Transverse colon (tissue), 4 donors: ENCODE data around the gene REEP6. TPM values are rescaled to one million over a fixed set of nuclear protein-coding genes. Genes with fewer than 3 reads are reported as not detected.

Source experiments
- DNase-seq: peaks from one replicate; pipeline ENCODE4 v3.0.0-alpha.2; 2019
- H3K27ac ChIP-seq, 4 donors: fragments of 200-600 bp; sonication (generic); 2 replicates each; pipeline ENCODE4 v1.5.1; 2016 to 2018; ENCODE audit warnings: inconsistent platforms in 4 of 4
- H3K27me3 ChIP-seq: fragments of 200-600 bp; sonication (generic); 2 replicates; pipeline ENCODE4 v1.5.1; 2017; ENCODE audit warnings: inconsistent platforms
- H3K36me3 ChIP-seq, 4 donors: fragments of 200-600 bp; sonication (generic); 2 replicates each; pipeline ENCODE4 v1.5.1; 2017 to 2019; ENCODE audit warnings: inconsistent platforms in 4 of 4
- H3K4me1 ChIP-seq, 4 donors: fragments of 200-600 bp; sonication (generic); 2 replicates each; pipeline ENCODE4 v1.5.1; 2017 to 2020; ENCODE audit warnings: inconsistent platforms in 4 of 4
- H3K4me3 ChIP-seq, 4 donors: fragments of 200-600 bp; sonication (generic); 1 replicate in 1 of 4; 2 replicates in 3 of 4; pipeline versions ENCODE4 v1.5.1 to v1.6.1; 2017 to 2019; ENCODE audit warnings: inconsistent platforms in 4 of 4
- H3K9me3 ChIP-seq, 2 donors: fragments of 200-600 bp; sonication (generic); 2 replicates each; pipeline ENCODE4 v1.5.1; 2017 to 2019; ENCODE audit warnings: inconsistent platforms in 2 of 2
- CTCF ChIP-seq, 5 experiments: fragments of 200-600 bp in 3 of 5; fragments of 450-650 bp in 2 of 5; sonication (generic) in 3 of 5; IDR thresholded peaks; 1 replicate in 2 of 5; 2 replicates in 3 of 5; pipeline ENCODE4 v1.5.1; 2016 to 2017; ENCODE audit warnings: antibody characterized with exemption in 5 of 5, inconsistent platforms in 3 of 5, mild to moderate bottlenecking in 2 of 5, moderate library complexity in 1 of 5
- EP300 ChIP-seq: sonication (generic); formaldehyde crosslinking; IDR thresholded peaks from one replicate; pipeline ENCODE4 v1.6.1; 2017; ENCODE audit warnings: antibody characterized with exemption, low read depth
- POLR2A ChIP-seq: fragments of 450-650 bp; IDR thresholded peaks from one replicate; pipeline ENCODE4 v1.6.1; 2016; ENCODE audit warnings: antibody characterized with exemption, mild to moderate bottlenecking, moderate library complexity
- POLR2AphosphoS5 ChIP-seq, 3 donors: sonication (generic); formaldehyde crosslinking; IDR thresholded peaks; one replicate each; pipeline ENCODE4 v1.6.1; 2016; ENCODE audit warnings: antibody characterized with exemption in 3 of 3
- WGBS, 2 donors: methylation state at CpG; one replicate each; pipeline ENCODE4 v1.1.5; 2018; ENCODE audit warnings: low coverage in 1 of 2; 5-methylcytosine and 5-hydroxymethylcytosine counted together
- in situ Hi-C, 4 donors: fragments of 200-750 bp; cut with MboI; loops; one replicate each; pipeline versions ENCODE4 v1.15.0 to v1.15.1; 2017; ENCODE audit warnings: low sequenced_read_pairs in 3 of 4, low pct_ligation_motif_present in 1 of 4, low pct_unique_long_range_greater_than_20kb in 1 of 4
- intact Hi-C: fragments of 100-400 bp; cut with DNase I; formaldehyde crosslinking; loops from one replicate; pipeline ENCODE4 v1.15.1; 2023; ENCODE audit warnings: low total_unique reads
- total RNA-seq, 4 donors: library from RNA; depleted of rRNA; stranded (reverse); fragments of >200 nt; gene quantifications; one replicate each; pipeline ENCODE4 v1.1.0, GENCODE V29; 2016

REEP6 gene
- total RNA-seq, 4 donors from 2014 or later = 2.2 to 3.3 TPM; not detected in 2

GRCh38 chr19:1486720-1487575 lies 4.0 kb upstream of the REEP6 start:
- no peak for TF ChIP-seq POLR2A
- TF ChIP-seq CTCF (IDR thresholded peaks at IDR 0.05) = no peak
- no peak for TF ChIP-seq POLR2AphosphoS5 (IDR thresholded peaks at IDR 0.05)
- TF ChIP-seq EP300 = no peak
- WGBS, 2 donors = 94% methylated on average over 56 of the region's 56 CpGs; no CpG with 5 or more reads in 1 of the 2 donors

DNA sequence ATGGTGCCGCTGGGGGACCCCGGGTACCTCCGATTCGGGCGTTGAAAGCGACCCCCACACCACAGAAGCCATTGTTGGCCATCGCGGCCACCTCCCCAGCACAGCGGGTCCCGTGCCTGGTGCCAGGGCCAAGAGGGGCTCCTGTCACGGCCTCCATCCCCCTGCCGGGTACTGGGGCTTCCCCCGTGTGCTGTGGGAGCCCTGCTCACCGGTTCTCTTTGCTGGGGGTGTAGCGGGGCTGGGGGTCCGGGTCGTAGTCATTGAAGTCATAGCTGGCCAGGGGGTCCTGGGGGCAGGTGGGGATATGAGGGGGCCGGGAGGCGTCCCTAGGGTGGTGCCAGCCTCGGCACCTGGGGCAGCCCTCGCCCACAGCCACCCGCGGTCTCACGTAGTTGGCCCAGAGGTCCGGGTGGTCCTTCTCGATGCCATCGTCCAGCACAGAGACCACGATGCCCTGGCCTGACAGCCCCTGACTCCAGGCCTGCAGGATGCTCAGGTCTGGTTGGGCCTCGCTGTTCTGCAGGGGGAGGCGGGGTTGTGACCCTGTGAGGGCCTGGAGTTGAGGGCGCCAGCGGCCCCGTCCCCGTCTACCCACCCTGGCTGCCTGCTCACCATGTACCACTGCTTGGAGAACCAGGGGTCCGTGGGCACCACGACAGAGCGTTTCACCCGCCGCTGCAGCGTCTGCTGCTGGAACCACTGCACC lies 3.3 kb upstream of the REEP6 start:
- intact Hi-C loops (no loop called here), in situ Hi-C loops (no loop called here)
- TF ChIP-seq POLR2A = no peak
- TF ChIP-seq EP300 = no peak
- no peak for TF ChIP-seq POLR2AphosphoS5 (IDR thresholded peaks at IDR 0.05)
- no peak for TF ChIP-seq CTCF (IDR thresholded peaks at IDR 0.05)
- H3K27ac ChIP-seq = no peak overlapping the region
- H3K4me1 ChIP-seq = peaks cover 10 to 17% (median 15%) of the 10 kb centered on the region in 4 donors
- no peak for DNase-seq
- H3K9me3 ChIP-seq = no peaks in the 10 kb centered on the region
- H3K4me3 ChIP-seq = no peak overlapping the region
- WGBS, 2 donors = 93% methylated on average over 30 of the region's 40 CpGs; no CpG with 5 or more reads in 1 of the 2 donors
- peaks cover 13% of the 10 kb centered on the region for H3K27me3 ChIP-seq
- no peaks in the 10 kb centered on the region for H3K36me3 ChIP-seq

More at GRCh38 chr19:1486720-1487575, 4.0 kb upstream of the REEP6 start:
- H3K36me3 ChIP-seq = no peaks in the 10 kb centered on the region
- in situ Hi-C loops (no loop called here), intact Hi-C loops (no loop called here)
- no peak overlapping the region for H3K4me3 ChIP-seq
- H3K27ac ChIP-seq = no peak overlapping the region
- H3K27me3 ChIP-seq = peaks cover 7% of the 10 kb centered on the region
- H3K4me1 ChIP-seq = peaks cover 10 to 17% (median 15%) of the 10 kb centered on the region in 4 donors
- H3K9me3 ChIP-seq = no peaks in the 10 kb centered on the region
- no peak for DNase-seq

GRCh38 chr19:1488282-1488601 lies 2.7 kb upstream of the REEP6 start:
- H3K27me3 ChIP-seq = peaks cover 18% of the 10 kb centered on the region
- no peaks in the 10 kb centered on the region for H3K36me3 ChIP-seq
- in situ Hi-C loops (no loop called here), intact Hi-C loops (no loop called here)
- no peaks in the 10 kb centered on the region for H3K9me3 ChIP-seq
- peaks cover 10 to 17% (median 15%) of the 10 kb centered on the region in 4 donors for H3K4me1 ChIP-seq
- no peak overlapping the region for H3K27ac ChIP-seq
- 82% methylated on average over 11 of the region's 11 CpGs; no CpG with 5 or more reads in 1 of the 2 donors for WGBS, 2 donors
- H3K4me3 ChIP-seq = no peak overlapping the region
- no peak for TF ChIP-seq CTCF (IDR thresholded peaks at IDR 0.05)
- TF ChIP-seq POLR2AphosphoS5 (IDR thresholded peaks at IDR 0.05) = no peak
- no peak for TF ChIP-seq POLR2A
- TF ChIP-seq EP300 = no peak
- no peak for DNase-seq
